SK-N-MC (cell line): ENCODE results near the gene AGO1.

ENCODE experiments used
- EZH2 ChIP-seq: fragments of 200-600 bp; sonication (generic); IDR thresholded peaks from one replicate; pipeline ENCODE4 v1.6.1; 2017; ENCODE audit warnings: antibody characterized with exemption
- FOXP2 ChIP-seq: optimal IDR thresholded peaks from 2 replicates; pipeline ENCODE3; 2011; ENCODE audit warnings: mild to moderate bottlenecking, moderate library complexity; ENCODE audit not compliant: insufficient read depth; ENCODE audit errors: extremely low read length, control extremely low read depth
- POLR2AphosphoS5 ChIP-seq: IDR thresholded peaks from 2 replicates; pipeline ENCODE4 v1.6.1; 2012; ENCODE audit warnings: mild to moderate bottlenecking, low read depth, low read length, borderline replicate concordance

DNA sequence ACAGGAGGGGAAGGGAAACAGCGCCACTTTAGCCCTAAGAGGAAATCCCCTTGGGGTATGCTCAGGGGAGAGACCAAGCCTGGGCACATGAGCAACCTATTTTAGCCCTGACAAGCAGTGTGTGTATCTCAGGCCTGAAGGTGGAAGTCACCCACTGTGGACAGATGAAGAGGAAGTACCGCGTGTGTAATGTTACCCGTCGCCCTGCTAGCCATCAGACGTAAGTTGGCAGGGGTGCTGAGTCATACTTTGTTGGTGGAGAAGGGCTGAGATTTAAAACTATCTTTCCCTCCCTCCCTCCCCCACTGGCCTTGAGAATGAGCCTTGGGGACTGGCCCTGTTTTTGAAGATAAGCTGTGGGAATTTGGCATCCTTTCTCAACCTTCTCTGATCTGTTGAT is 11.2 kb downstream of the AGO1 start:
- TF ChIP-seq EZH2 (no peak), POLR2AphosphoS5 (no peak), FOXP2 (no peak)
